Measurements from ENCODE around the gene PCED1A.
"Not testable (repeated sequence)": the region's sequence is repeated elsewhere in the genome, so short reads cannot be mapped to it uniquely, and the experiment has no call there.

The PCED1A gene

DNA sequence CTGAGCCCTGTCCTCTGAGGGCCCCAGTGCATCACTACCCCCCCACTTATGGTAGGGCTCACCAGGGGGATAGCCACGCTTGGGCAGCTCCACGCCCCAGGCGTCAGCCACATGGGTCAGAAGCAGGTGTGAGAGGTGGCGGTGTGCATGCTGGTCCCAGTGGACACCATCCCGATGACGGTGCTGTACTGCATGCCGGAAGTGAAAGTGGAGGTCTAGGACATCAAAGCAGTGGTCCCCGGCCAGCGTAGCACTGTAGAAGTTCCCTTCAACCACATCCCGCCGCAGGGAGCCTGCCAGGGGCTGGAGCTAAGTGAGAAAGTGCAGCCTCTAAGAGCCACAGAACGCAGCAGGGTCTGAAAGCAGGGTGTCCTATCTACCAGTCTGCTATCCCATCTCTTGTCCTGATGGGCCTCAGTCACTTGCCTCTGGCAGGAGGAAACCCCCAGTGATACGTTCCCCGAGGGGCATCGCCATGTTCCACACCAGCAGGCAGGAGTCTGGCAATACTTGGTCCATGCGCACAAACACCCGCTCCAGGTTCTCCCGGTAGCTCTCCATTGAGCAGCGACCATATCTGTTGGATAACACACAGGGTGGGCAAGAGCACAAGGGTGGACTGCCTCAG lies 2.2 kb downstream of the PCED1A start:
- peak in 1 of 42 donors; percentile 11 for DNase-seq
- intact Hi-C loops (cut with DNase I) = loop anchor here (10.0 kb wide), 1 partner anchor 143 kb away; the partner anchor contains the start of gene EBF4

DNA sequence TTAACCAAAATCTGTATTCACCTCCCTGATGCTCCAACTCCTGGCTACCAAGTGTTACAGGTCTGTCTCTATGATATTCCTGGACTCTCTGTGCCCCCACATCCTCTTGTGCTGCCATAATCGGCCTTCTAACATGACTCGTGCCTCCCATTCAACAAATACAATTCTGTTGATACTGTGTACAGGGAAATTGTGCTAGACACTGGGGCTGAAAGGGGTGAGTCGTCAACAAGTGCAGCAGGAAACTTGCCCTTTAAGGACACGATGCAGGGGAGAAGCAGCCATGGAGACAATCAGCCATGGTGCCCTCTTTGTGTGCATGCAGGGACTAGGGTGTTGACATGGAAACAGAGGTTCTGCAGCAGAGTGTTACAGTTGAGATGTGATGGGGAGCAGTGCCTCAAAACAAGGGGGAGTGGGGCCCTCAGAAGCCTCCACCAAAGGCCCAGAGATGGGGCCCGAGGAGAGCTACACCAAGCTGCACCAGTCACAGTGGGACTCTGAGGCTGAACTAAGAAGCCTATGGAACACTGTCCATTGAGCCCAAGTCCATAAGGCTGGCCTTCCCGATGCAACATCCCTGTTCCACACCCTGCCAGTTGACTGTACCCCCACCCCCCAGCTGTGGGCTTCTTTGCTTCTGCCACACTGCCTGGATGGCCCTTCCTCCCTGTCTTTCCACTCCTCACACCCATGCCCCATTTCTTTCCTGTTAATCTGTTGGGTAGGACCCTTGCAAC lies 3.1 kb downstream of the PCED1A start:
- DNase-seq = no peak
- intact Hi-C loops (cut with DNase I) = loop anchor here (10.0 kb wide), 1 partner anchor 143 kb away; the partner anchor contains the start of gene EBF4

DNA sequence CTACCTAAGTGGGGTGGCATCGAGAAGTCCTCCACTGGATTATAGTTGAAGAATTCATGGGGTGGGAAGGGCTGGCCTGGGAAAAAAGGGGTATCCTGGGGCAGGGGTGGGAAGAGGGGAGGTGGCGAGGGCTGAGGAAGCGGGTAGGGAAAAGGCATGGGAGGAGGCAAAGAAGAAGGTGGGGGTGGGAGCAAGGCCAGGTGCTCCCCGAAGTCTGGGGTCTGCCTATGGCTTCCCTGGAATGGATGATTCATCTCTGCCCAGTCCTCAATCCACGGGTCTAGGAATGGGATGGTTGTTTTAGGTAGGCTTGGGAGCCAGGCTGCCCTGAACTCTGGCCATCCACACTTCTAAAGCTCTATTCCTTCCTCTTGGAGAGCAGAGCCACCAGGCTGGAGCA lies 4.4 kb downstream of the PCED1A start:
- intact Hi-C loops (cut with DNase I) = loop anchor here (10.0 kb wide), 1 partner anchor 141 kb away; the partner anchor contains the start of gene EBF4
- DNase-seq = peak in 1 of 42 donors; percentile 24

- DNase-seq = peak in 1 of 42 donors; percentile 31
- intact Hi-C loops (cut with DNase I) = loop anchor here (10.0 kb wide), 1 partner anchor 141 kb away; the partner anchor contains the start of gene EBF4
Measured at GRCh38 chr20:2835331-2835796, 5.1 kb downstream of the PCED1A start.

GRCh38 chr20:2834401-2835110 lies 5.9 kb downstream of the PCED1A start:
- intact Hi-C loops (cut with DNase I) = loop anchor here (10.0 kb wide), 1 partner anchor 140 kb away; the partner anchor contains the start of gene EBF4
- no peak for DNase-seq

DNA sequence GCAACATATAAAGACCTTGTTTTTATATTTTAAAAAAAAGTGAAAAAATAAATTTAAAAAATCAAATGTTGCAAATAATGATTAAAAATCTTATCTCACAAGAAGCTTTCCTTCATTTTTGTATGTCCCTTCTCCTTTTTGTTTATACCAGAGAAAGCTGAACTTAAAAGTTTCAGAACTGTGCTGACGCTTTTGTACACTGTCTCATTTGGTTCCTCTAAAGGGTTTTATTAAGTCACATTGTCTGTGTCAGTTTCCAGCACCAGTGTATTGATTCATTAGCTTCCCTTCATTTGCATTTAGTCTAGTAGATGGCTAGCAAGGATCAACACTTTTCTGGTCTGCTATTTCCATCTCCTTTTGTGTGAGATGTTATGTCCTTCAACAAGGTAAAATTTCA lies 6.7 kb downstream of the PCED1A start:
- intact Hi-C loops (cut with DNase I) = loop anchor here (10.0 kb wide), 1 partner anchor 139 kb away; the partner anchor contains the start of gene EBF4
- no peak for DNase-seq

GRCh38 chr20:2831206-2831605 lies 9.2 kb downstream of the PCED1A start:
- DNase-seq = not testable (repeated sequence)

GRCh38 chr20:2829376-2829775 lies 11.1 kb downstream of the PCED1A start:
- no peak for DNase-seq
- intact Hi-C loops (cut with DNase I) = no loop called here

More at GRCh38 chr20:2831206-2831605, 9.2 kb downstream of the PCED1A start:
- intact Hi-C loops (cut with DNase I) = loop anchor here (10.0 kb wide), 1 partner anchor 136 kb away; the partner anchor contains the start of gene EBF4

DNA sequence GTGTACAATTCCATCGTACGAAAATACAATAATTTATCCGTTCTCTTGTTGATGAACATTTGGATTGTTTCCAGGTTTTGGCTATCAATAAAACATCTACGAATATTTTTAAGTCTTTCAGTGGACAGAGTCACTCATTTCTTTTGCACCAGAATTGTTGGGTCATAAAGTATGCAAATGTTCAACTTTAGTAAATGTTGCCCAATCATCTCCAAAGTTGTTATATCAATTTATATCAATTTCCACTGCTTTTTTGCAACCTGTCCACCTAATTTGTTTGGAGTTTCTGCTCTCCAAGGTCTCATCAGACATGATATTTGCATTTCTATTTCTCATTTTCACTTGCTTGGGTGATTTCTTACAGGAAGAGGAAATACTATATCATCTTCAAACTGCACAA lies 13.8 kb downstream of the PCED1A start:
- no peak for DNase-seq
- intact Hi-C loops (cut with DNase I) = no loop called here

GRCh38 chr20:2825761-2826160 lies 14.7 kb downstream of the PCED1A start:
- intact Hi-C loops (cut with DNase I) = no loop called here
- no peak for DNase-seq

DNA sequence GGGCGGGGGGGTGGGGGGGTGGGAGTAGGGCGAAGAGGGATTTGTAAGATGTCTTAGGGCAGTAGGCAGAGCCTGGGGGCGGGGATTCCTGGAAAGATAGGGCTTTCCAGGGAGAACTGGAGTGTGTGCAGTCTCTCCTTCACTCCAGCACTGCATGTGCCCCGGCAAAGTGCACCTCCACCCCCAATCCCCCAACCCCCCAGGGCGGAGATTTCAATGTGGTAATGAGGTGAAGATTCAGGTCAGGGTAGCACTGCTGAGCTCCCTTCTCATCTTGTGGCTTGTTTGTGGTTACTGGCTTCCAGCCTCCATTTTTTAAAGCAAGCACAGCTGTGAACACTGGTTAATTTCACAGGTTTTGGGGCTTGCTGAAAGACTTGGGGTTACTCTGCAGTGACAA lies 18.4 kb downstream of the PCED1A start:
- peak in 2 of 42 donors; percentile 8 to 29 for DNase-seq

GRCh38 chr20:2820896-2821869 lies 19.3 kb downstream of the PCED1A start:
- intact Hi-C loops (cut with DNase I) = no loop called here
- DNase-seq = peak in 3 of 42 donors; percentile 8 to 35 (median 12)

More for the DNA sequence above, 18.4 kb downstream of the PCED1A start:
- intact Hi-C loops (cut with DNase I) = no loop called here

DNA sequence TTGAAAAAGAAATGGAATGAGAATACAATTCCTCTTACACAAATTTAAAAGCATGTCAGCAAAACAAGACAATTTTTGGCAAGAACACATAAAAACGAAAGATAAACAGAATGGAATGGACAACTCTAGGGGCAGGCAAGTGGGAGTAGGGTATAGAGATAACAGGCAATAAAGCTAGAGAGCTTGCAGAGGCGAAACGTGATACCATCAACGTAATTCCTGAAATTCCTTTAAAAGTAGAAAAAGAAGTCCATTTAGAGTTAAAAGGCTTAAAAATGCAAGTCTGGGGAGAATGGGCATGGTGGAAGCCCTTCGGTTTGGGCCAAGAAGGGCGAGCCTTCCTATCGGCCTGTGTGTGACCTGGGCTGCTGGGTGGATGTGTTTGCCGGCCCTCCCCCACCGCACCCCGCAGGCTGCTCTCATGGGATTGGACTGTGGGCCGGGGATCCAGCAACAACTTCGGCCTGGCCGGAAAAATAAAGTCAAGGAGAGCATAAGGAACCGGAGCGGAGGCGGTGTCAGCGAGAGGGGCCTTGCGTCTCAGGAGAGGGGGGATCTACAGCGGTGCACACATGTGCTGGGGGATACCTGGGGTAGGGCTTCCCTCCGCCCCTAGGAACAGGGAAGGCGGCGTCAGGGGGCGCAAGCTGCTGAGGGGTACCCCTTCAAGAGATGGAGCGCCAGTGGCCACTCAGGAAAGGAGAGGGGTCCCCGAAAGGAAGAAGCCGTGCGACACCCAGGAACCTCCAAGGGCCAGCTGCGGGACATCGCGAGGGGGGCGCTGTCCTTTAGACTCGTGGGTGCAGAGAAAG lies 20.2 kb downstream of the PCED1A start:
- peak in 3 of 42 donors; percentile 5 to 30 (median 12) for DNase-seq
- intact Hi-C loops (cut with DNase I) = no loop called here

DNA sequence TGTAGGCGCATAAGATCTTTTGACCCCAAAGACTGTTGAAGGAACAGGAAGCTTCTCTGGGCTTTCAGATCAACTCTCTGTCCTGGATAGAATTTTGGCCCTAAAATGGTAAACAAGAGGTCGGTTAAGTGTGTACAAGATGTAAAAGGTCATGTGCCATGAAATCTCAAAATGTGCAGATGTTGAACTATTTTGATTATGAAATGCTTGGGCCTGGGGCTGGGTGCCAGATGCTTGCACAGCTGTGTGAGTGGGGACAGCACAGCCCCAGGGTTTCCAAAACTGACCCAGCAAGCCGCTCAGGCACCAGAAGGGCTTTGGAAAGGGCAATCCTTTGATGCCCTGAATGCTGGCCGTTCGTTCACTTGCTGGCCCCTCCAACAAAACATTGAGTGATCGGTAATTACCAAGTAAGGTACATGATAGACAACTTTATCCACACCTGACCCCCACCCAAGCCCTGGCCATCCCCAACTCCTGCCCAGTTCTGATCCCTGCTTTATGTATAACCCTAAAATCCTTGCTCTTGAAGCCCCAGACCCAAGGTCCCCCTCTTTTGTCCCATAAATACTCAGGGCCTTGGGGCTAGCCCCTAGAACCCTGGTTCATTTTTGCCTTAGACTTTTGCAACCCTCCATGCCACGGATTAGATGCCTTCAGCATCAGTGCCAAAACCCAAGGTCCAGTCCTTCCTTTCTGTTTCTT lies 22.4 kb downstream of the PCED1A start:
- intact Hi-C loops (cut with DNase I) = no loop called here
- peak in 6 of 42 donors; percentile 1 to 31 (median 10) for DNase-seq

DNA sequence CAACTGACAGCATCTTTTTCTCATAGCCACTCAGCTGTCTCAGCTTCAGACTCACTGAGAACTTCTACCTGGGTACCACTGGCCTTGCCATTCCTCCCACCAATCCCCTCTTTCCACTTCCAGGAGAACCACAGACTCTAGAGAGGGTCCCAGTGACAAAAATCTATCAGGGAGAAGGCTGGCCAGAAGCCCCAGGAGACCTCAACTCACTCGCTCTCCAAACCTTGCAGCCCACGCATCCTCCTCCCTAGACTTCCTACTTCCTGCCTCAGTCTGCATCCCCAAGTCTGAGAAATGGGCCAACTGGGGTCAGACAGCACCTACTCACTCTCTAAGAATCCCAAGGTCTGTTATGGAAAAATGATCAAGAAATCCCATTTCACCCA lies 23.1 kb downstream of the PCED1A start:
- peak in 2 of 42 donors; percentile 2 to 12 for DNase-seq
- intact Hi-C loops (cut with DNase I) = no loop called here

DNA sequence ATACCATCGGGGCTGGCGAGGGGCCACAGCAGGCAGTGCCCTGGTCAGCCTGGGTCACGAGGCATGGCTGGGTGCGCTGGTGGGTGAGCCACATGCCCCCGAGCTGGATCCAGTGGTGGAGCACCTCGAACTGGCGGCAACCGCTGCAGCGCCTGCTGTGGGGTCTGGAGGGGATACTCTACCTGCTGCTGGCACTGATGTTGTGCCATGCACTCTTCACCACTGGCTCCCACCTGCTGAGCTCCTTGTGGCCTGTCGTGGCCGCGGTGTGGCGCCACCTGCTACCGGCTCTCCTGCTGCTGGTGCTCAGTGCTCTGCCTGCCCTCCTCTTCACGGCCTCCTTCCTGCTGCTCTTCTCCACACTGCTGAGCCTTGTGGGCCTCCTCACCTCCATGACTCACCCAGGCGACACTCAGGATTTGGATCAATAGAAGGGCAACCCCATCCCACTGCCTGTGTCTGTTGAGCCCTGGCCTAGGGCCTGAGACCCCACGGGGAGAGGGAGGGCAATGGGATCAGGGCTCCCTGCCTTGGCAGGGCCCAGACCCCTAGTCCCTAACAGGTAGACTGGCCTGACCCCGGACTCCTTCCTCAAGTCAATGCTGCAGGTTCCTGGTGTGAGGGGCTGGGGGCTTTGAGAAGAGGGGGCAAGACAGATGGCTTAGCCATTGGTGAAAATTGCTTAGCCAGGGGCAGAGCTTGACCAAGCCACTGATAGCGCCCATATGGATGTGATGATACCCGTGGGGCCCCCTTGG lies 23.7 kb downstream of the PCED1A start:
- peak in 2 of 42 donors; percentile 2 to 12 for DNase-seq
- intact Hi-C loops (cut with DNase I) = no loop called here
